Astrocyte (in vitro differentiated cells and primary cell): ENCODE measurements around the gene MED27. TPM values are rescaled to one million over a fixed set of nuclear protein-coding genes. Genes with fewer than 3 reads are reported as not detected.
A peak's percentile ranks its signal among the peaks of the same experiment; 100 is the strongest.

Experiments used
- DNase-seq: peaks from one replicate; pipeline ENCODE4 v3.0.0-alpha.2; 2010; ENCODE audit warnings: low read depth
- FAIRE-seq: peaks from 2 replicates; lab custom pipeline; 2011; peaks lifted over from hg19 to GRCh38; lab: Jason Lieb, UNC
- H2AFZ ChIP-seq: 2 replicates; pipeline ENCODE4 v1.6.0; 2012; ENCODE audit warnings: low read depth, low read length, inconsistent platforms
- H3K27ac ChIP-seq: 2 replicates; pipeline ENCODE4 v1.5.1; 2011; ENCODE audit warnings: low read depth, low read length, inconsistent platforms
- H3K27me3 ChIP-seq: 2 replicates; pipeline ENCODE4 v1.6.0; 2011; ENCODE audit warnings: low read length, inconsistent platforms; ENCODE audit not compliant: insufficient read depth
- H3K36me3 ChIP-seq: 2 replicates; pipeline ENCODE4 v1.5.1; 2011; ENCODE audit warnings: low read length, inconsistent platforms; ENCODE audit not compliant: insufficient read depth
- H3K4me1 ChIP-seq: 2 replicates; pipeline ENCODE4 v1.5.1; 2011; ENCODE audit warnings: low read length, inconsistent platforms; ENCODE audit not compliant: insufficient read depth
- H3K4me2 ChIP-seq: 2 replicates; pipeline ENCODE4 v1.6.0; 2012; ENCODE audit warnings: low read length, inconsistent platforms
- H3K4me3 ChIP-seq: 2 replicates; pipeline ENCODE4 v1.5.1; 2011; ENCODE audit warnings: low read depth, mild to moderate bottlenecking, low read length, inconsistent platforms; ENCODE audit not compliant: insufficient read depth
- H3K79me2 ChIP-seq: 2 replicates; pipeline ENCODE4 v1.6.0; 2012; ENCODE audit warnings: mild to moderate bottlenecking, low read length, inconsistent platforms; ENCODE audit not compliant: insufficient read depth
- H3K9ac ChIP-seq: 2 replicates; pipeline ENCODE4 v1.6.0; 2012; ENCODE audit warnings: mild to moderate bottlenecking, low read length, inconsistent platforms
- H3K9me3 ChIP-seq: 2 replicates; pipeline ENCODE4 v1.5.1; 2012; ENCODE audit warnings: low read depth, mild to moderate bottlenecking, low read length, inconsistent platforms; ENCODE audit not compliant: insufficient read depth
- H4K20me1 ChIP-seq: 2 replicates; pipeline ENCODE4 v1.6.0; 2012; ENCODE audit warnings: low read length, inconsistent platforms; ENCODE audit not compliant: insufficient read depth
- H3K27ac Mint-ChIP-seq: one replicate; pipeline ENCODE4 v1.8.0; 2021; ENCODE audit warnings: mild to moderate bottlenecking, mixed read lengths; ENCODE audit not compliant: unreplicated experiment
- H3K27me3 Mint-ChIP-seq: one replicate; pipeline ENCODE4 v1.8.0; 2021; ENCODE audit warnings: low read depth, mixed read lengths; ENCODE audit not compliant: unreplicated experiment
- H3K36me3 Mint-ChIP-seq: one replicate; pipeline ENCODE4 v1.8.0; 2021; ENCODE audit warnings: low read depth, mixed read lengths; ENCODE audit not compliant: unreplicated experiment
- H3K4me1 Mint-ChIP-seq: one replicate; pipeline ENCODE4 v1.8.0; 2021; ENCODE audit warnings: low read depth, mixed read lengths; ENCODE audit not compliant: unreplicated experiment
- H3K4me3 Mint-ChIP-seq: one replicate; pipeline ENCODE4 v1.8.0; 2021; ENCODE audit warnings: mild to moderate bottlenecking, moderate library complexity, mixed read lengths; ENCODE audit not compliant: unreplicated experiment
- H3K9me3 Mint-ChIP-seq: one replicate; pipeline ENCODE4 v1.8.0; 2021; ENCODE audit warnings: mild to moderate bottlenecking, mixed read lengths; ENCODE audit not compliant: unreplicated experiment
- CTCF ChIP-seq: IDR thresholded peaks from 2 replicates; pipeline ENCODE4 v1.5.1; 2011; ENCODE audit warnings: low read depth, mild to moderate bottlenecking, inconsistent platforms, low read length, moderate library complexity; ENCODE audit not compliant: insufficient read depth
- EZH2 ChIP-seq: IDR thresholded peaks from 2 replicates; pipeline ENCODE4 v1.6.1; 2012; ENCODE audit warnings: mild to moderate bottlenecking, low read length, inconsistent platforms; ENCODE audit not compliant: insufficient read depth
- total RNA-seq: library from RNA; stranded (reverse); gene quantifications from 2 replicates; pipeline ENCODE4 v1.2.1, GENCODE V29; 2021

MED27 gene
- total RNA-seq, 1 donor from 2014 or later = 26.9 TPM

DNA sequence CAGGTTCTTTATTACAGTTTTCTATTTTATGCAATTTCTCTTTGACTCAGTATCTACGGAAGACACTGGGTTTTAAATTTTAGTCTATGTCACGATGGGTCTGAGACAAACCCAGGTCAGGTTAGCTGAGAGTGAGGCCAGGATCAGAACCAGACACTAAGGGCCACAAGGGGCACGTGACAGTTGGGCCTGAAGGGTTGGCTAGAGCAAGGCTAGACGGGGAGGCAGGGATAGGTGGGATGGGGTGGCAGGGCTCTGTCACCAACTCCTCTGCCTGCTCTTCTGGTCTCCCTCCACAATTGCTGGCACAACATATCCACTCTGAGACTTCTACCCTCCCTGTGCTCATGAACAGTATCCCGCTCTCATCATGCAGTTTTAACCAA lies 76.4 kb downstream of the MED27 start:
- Mint-ChIP-seq H3K27ac (no peak overlapping the region), H3K27me3 (no peaks in the 10 kb centered on the region), H3K4me3 (no peak overlapping the region), H3K36me3 (peaks cover 18% of the 10 kb centered on the region), H3K4me1 (peaks cover 62% of the 10 kb centered on the region), H3K9me3 (peaks cover 7% of the 10 kb centered on the region)
- no peak overlapping the region for H3K9ac ChIP-seq
- H4K20me1 ChIP-seq = peaks cover 66% of the 10 kb centered on the region
- peaks cover 3% of the 10 kb centered on the region for H3K9me3 ChIP-seq
- no peaks in the 10 kb centered on the region for H3K27me3 ChIP-seq
- H3K27ac ChIP-seq = no peak overlapping the region
- no peaks in the 10 kb centered on the region for H3K36me3 ChIP-seq
- TF ChIP-seq EZH2 (no peak), CTCF (no peak)
- DNase-seq = no peak
- peaks cover 24% of the 10 kb centered on the region for H3K79me2 ChIP-seq
- no peak for FAIRE-seq
- no peak overlapping the region for H3K4me3 ChIP-seq
- no peak overlapping the region for H2AFZ ChIP-seq
- H3K4me2 ChIP-seq = no peak overlapping the region
- H3K4me1 ChIP-seq = peaks cover 17% of the 10 kb centered on the region

GRCh38 chr9:132002643-132003318 lies 76.9 kb downstream of the MED27 start:
- peaks cover 66% of the 10 kb centered on the region for H4K20me1 ChIP-seq
- peaks cover 12% of the 10 kb centered on the region for H3K4me1 ChIP-seq
- peaks cover 18% of the 10 kb centered on the region for H3K36me3 Mint-ChIP-seq
- H3K4me2 ChIP-seq = no peak overlapping the region
- FAIRE-seq (no peak), DNase-seq (peak; percentile 27)
- no peaks in the 10 kb centered on the region for H3K36me3 ChIP-seq
- peaks cover 60% of the 10 kb centered on the region for H3K4me1 Mint-ChIP-seq
- no peak overlapping the region for H3K9ac ChIP-seq
- H3K9me3 ChIP-seq = peaks cover 3% of the 10 kb centered on the region
- peaks cover 21% of the 10 kb centered on the region for H3K79me2 ChIP-seq
- H3K27me3 ChIP-seq = no peaks in the 10 kb centered on the region
- H3K27me3 Mint-ChIP-seq = no peaks in the 10 kb centered on the region
- TF ChIP-seq EZH2 (no peak), CTCF (no peak)
- no peak overlapping the region for H3K27ac Mint-ChIP-seq
- no peak overlapping the region for H3K4me3 Mint-ChIP-seq
- peaks cover 7% of the 10 kb centered on the region for H3K9me3 Mint-ChIP-seq
- H3K27ac ChIP-seq = no peak overlapping the region
- no peak overlapping the region for H3K4me3 ChIP-seq
- no peak overlapping the region for H2AFZ ChIP-seq

GRCh38 chr9:132001567-132001966 lies 78.1 kb downstream of the MED27 start:
- Mint-ChIP-seq H3K4me1 (peaks cover 54% of the 10 kb centered on the region), H3K36me3 (peaks cover 20% of the 10 kb centered on the region), H3K27me3 (no peaks in the 10 kb centered on the region), H3K27ac (no peak overlapping the region), H3K9me3 (peaks cover 7% of the 10 kb centered on the region), H3K4me3 (no peak overlapping the region)
- Histone ChIP-seq H4K20me1 (peaks cover 63% of the 10 kb centered on the region), H3K27me3 (no peaks in the 10 kb centered on the region), H3K9ac (no peak overlapping the region), H3K36me3 (no peaks in the 10 kb centered on the region), H3K79me2 (peaks cover 9% of the 10 kb centered on the region), H3K4me1 (peaks cover 10% of the 10 kb centered on the region), H2AFZ (no peak overlapping the region), H3K9me3 (peaks cover 3% of the 10 kb centered on the region), H3K4me3 (no peak overlapping the region), H3K4me2 (no peak overlapping the region), H3K27ac (no peak overlapping the region)
- TF ChIP-seq CTCF (no peak), EZH2 (no peak)
- FAIRE-seq (no peak), DNase-seq (no peak)
